C4-2B (cell line): ENCODE measurements around the gene TMEM98.
A peak's percentile ranks its signal among the peaks of the same experiment; 100 is the strongest.

Source experiments
- H3K27ac ChIP-seq: fragments of 450-650 bp; 2 replicates; pipeline ENCODE4 v1.5.1; 2017
- CTCF ChIP-seq: fragments of 450-650 bp; conservative IDR thresholded peaks from 2 replicates; pipeline ENCODE4 v1.5.1; 2017; ENCODE audit warnings: mild to moderate bottlenecking
- ZFX ChIP-seq: fragments of 450-650 bp; IDR thresholded peaks from 2 replicates; pipeline ENCODE4 v1.6.1; 2017

TMEM98 gene

GRCh38 chr17:32936894-32937500 is 9.0 kb downstream of the TMEM98 start:
- no peak overlapping the region for H3K27ac ChIP-seq
- TF ChIP-seq ZFX (no peak), CTCF (peak; percentile 93)

GRCh38 chr17:32940706-32941390 is 12.9 kb downstream of the TMEM98 start:
- H3K27ac ChIP-seq = no peak overlapping the region
- TF ChIP-seq ZFX = no peak

GRCh38 chr17:32941419-32942032 is 13.6 kb downstream of the TMEM98 start:
- no peak overlapping the region for H3K27ac ChIP-seq

GRCh38 chr17:32943206-32943605 is 15.3 kb downstream of the TMEM98 start:
- no peak for TF ChIP-seq ZFX
- no peak for TF ChIP-seq CTCF
- H3K27ac ChIP-seq = no peak overlapping the region

More at GRCh38 chr17:32941419-32942032, 13.6 kb downstream of the TMEM98 start:
- TF ChIP-seq CTCF = peak; percentile 65
- TF ChIP-seq ZFX = no peak

GRCh38 chr17:32943647-32944191 is 15.8 kb downstream of the TMEM98 start:
- TF ChIP-seq ZFX = no peak
- TF ChIP-seq CTCF = no peak
- no peak overlapping the region for H3K27ac ChIP-seq

GRCh38 chr17:32944248-32945020 is 16.5 kb downstream of the TMEM98 start:
- no peak overlapping the region for H3K27ac ChIP-seq
- no peak for TF ChIP-seq CTCF
- TF ChIP-seq ZFX = no peak

- H3K27ac ChIP-seq = no peak overlapping the region
- TF ChIP-seq ZFX (no peak), CTCF (no peak)
Measured at GRCh38 chr17:32946375-32947135, 18.6 kb downstream of the TMEM98 start.
